Loucy (cell line): ENCODE measurements around the gene PDE8A.

ENCODE experiments used
- H2AFZ ChIP-seq: fragments of 200-600 bp; sonication (generic); 2 replicates; pipeline ENCODE4 v1.6.0; 2016; ENCODE audit warnings: antibody characterized with exemption, mild to moderate bottlenecking, low read length, moderate library complexity
- H3F3A ChIP-seq: fragments of 200-600 bp; 2 replicates; pipeline ENCODE4 v1.6.0; 2016; ENCODE audit warnings: antibody characterized with exemption, low read depth, mild to moderate bottlenecking
- H3K27me3 ChIP-seq: fragments of 200-600 bp; sonication (generic); 2 replicates; pipeline ENCODE4 v1.6.1; 2014; ENCODE audit warnings: low read length, mild to moderate bottlenecking; ENCODE audit not compliant: insufficient read depth, poor library complexity, severe bottlenecking
- H3K36me3 ChIP-seq: fragments of 200-600 bp; sonication (generic); 2 replicates; pipeline ENCODE4 v1.6.1; 2016; ENCODE audit warnings: low read length; ENCODE audit not compliant: insufficient read depth
- H3K4me1 ChIP-seq: fragments of 200-600 bp; sonication (generic); 2 replicates; pipeline ENCODE4 v1.5.1; 2014; ENCODE audit warnings: low read length, mild to moderate bottlenecking; ENCODE audit not compliant: insufficient read depth, poor library complexity, severe bottlenecking
- H3K4me2 ChIP-seq: fragments of 200-600 bp; sonication (generic); 2 replicates; pipeline ENCODE4 v1.6.0; 2014; ENCODE audit warnings: antibody characterized with exemption, low read length, low read depth, mild to moderate bottlenecking; ENCODE audit not compliant: poor library complexity, severe bottlenecking
- H3K4me3 ChIP-seq: fragments of 200-600 bp; sonication (generic); 2 replicates; pipeline ENCODE4 v1.5.1; 2014; ENCODE audit warnings: low read length, mild to moderate bottlenecking, mixed read lengths; ENCODE audit not compliant: poor library complexity, severe bottlenecking
- H3K79me2 ChIP-seq: fragments of 200-600 bp; sonication (generic); 2 replicates; pipeline ENCODE4 v1.6.1; 2014; ENCODE audit warnings: low read length; ENCODE audit not compliant: insufficient read depth
- H3K9ac ChIP-seq: fragments of 200-600 bp; sonication (generic); 2 replicates; pipeline ENCODE4 v1.6.0; 2014; ENCODE audit warnings: mild to moderate bottlenecking, low read depth, low read length, moderate library complexity; ENCODE audit not compliant: poor library complexity, severe bottlenecking
- H3K9me2 ChIP-seq: fragments of 200-600 bp; sonication (generic); replicated peaks from 2 replicates; pipeline ENCODE4 v1.6.1; 2016; ENCODE audit warnings: low read depth, low read length, mixed read lengths
- H3K9me3 ChIP-seq: fragments of 200-600 bp; sonication (generic); 2 replicates; pipeline ENCODE4 v1.6.1; 2014; ENCODE audit warnings: mild to moderate bottlenecking, antibody characterized with exemption, low read length, low read depth; ENCODE audit not compliant: insufficient read depth
- H4K20me1 ChIP-seq: fragments of 200-600 bp; sonication (generic); 2 replicates; pipeline ENCODE4 v1.6.0; 2014; ENCODE audit warnings: antibody characterized with exemption, low read length, mild to moderate bottlenecking; ENCODE audit not compliant: insufficient read depth, poor library complexity, severe bottlenecking
- EZH2phosphoT487 ChIP-seq: fragments of 200-600 bp; IDR thresholded peaks from 2 replicates; pipeline ENCODE4 v1.6.1; 2018; ENCODE audit warnings: antibody characterized with exemption, mild to moderate bottlenecking, moderate library complexity, borderline replicate concordance
- TF ChIP-seq, protein P1 (sequence below): fragments of 200-600 bp; sonication (generic); conservative IDR thresholded peaks from 2 replicates; pipeline ENCODE4 v1.5.1; 2014; ENCODE audit warnings: mild to moderate bottlenecking, antibody characterized with exemption, low read length

The PDE8A gene

DNA sequence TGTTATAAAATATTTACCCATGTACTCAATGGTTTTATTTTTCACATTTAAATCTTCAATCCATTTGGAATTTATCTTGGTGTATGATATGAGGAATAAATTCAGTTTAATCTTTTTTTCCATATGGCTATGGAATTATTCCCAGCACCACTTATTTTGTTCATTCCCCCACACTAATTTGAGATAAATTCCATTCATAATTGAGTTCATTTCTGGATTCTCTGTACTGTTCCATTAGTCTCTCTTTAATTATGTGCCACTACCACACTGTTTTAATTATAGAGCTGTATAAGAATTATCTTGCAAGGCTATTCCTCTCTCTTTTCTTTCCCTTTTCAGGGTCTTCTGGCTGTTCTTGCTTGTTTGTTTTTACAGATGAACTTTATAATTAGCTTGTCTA lies 34.6 kb downstream of the PDE8A start:
- Histone ChIP-seq H3K79me2 (peaks cover 46% of the 10 kb centered on the region), H3K4me2 (no peak overlapping the region), H3K27me3 (no peaks in the 10 kb centered on the region), H4K20me1 (no peaks in the 10 kb centered on the region), H3K9ac (no peak overlapping the region), H3K36me3 (0 out of 2 replicates have a peak, but pooled peaks cover 2% of the 10 kb centered on the region), H3K4me1 (peaks cover 2% of the 10 kb centered on the region), H2AFZ (no peak overlapping the region), H3K9me3 (no peaks in the 10 kb centered on the region), H3K9me2 (no peaks in the 10 kb centered on the region), H3F3A (no peaks in the 10 kb centered on the region), H3K4me3 (no peak overlapping the region)
- no peak for TF ChIP-seq EZH2phosphoT487
- TF ChIP-seq, protein P1, sequence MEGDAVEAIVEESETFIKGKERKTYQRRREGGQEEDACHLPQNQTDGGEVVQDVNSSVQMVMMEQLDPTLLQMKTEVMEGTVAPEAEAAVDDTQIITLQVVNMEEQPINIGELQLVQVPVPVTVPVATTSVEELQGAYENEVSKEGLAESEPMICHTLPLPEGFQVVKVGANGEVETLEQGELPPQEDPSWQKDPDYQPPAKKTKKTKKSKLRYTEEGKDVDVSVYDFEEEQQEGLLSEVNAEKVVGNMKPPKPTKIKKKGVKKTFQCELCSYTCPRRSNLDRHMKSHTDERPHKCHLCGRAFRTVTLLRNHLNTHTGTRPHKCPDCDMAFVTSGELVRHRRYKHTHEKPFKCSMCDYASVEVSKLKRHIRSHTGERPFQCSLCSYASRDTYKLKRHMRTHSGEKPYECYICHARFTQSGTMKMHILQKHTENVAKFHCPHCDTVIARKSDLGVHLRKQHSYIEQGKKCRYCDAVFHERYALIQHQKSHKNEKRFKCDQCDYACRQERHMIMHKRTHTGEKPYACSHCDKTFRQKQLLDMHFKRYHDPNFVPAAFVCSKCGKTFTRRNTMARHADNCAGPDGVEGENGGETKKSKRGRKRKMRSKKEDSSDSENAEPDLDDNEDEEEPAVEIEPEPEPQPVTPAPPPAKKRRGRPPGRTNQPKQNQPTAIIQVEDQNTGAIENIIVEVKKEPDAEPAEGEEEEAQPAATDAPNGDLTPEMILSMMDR, result no peak

DNA sequence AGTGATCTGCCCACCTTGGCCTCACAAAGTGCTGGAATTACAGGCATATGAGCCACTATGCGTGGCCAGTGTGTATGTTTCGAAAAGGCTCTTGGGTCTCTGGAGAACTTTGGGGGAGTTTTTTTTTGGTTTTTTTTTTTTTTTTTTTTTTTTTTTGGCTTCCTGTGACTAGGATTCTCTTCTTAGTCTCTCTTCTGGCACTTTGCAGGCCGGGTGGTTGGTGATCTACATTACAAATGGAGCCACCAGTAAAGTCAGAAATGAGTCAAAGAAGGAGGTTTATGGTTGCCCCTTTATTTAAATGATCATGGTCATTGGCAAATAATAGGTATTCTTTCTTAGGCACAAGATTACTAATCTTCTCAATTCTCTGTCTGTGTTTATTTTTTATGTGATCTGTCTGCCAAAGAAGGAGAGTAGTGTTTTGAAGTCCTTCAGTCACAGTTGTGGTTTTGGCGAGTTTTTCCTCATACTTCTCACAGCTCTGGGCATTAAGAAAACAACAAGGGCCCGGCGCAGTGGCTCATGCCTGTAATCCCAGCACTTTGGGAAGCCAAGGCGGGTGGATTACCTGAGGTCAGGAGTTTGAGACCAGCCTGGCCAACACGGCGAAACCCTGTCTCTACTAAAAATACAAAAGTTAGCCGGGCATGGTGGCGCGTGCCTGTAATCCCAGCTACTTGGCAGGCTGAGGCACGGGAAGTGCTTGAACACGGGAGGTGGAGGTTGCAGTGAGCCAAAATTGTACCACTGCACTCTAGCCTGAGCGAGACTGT lies 38.3 kb downstream of the PDE8A start:
- no peak overlapping the region for H2AFZ ChIP-seq

DNA sequence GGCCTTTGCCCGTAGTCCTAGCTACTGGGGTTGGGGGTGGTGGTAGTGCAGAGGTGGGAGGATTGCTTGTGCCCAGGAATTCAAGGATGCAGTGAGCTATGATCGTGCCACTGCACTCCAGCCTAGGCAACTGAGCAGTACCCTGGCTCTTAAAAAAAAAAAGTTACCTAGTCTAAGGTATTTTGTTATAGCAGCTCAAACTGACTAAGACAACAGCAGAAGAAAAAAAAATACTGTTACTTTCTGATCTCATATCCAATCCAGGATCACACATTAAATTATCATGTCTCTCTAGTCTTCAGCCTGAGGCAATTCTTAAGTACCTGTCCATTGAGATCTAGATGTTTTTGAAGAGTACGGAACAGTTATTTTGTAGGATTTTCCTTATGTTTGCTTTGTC lies 39.8 kb downstream of the PDE8A start:
- no peak overlapping the region for H3K9ac ChIP-seq
- H3K27me3 ChIP-seq, result no peaks in the 10 kb centered on the region
- TF ChIP-seq, protein P1, result no peak
- no peak for TF ChIP-seq EZH2phosphoT487
- peaks cover 18% of the 10 kb centered on the region for H3K4me1 ChIP-seq
- no peaks in the 10 kb centered on the region for H3F3A ChIP-seq
- H3K79me2 ChIP-seq, result peaks cover 52% of the 10 kb centered on the region
- no peak overlapping the region for H3K4me3 ChIP-seq
- no peaks in the 10 kb centered on the region for H3K9me2 ChIP-seq
- H4K20me1 ChIP-seq, result peaks cover 8% of the 10 kb centered on the region
- H3K36me3 ChIP-seq, result no peaks in the 10 kb centered on the region
- H3K9me3 ChIP-seq, result no peaks in the 10 kb centered on the region
- no peak overlapping the region for H2AFZ ChIP-seq
- no peak overlapping the region for H3K4me2 ChIP-seq

More for the DNA sequence above, 38.3 kb downstream of the PDE8A start:
- Histone ChIP-seq H3F3A (no peaks in the 10 kb centered on the region), H3K79me2 (peaks cover 50% of the 10 kb centered on the region), H4K20me1 (peaks cover 6% of the 10 kb centered on the region), H3K4me2 (no peak overlapping the region), H3K9me2 (no peaks in the 10 kb centered on the region), H3K36me3 (no peaks in the 10 kb centered on the region), H3K4me1 (peaks cover 10% of the 10 kb centered on the region), H3K4me3 (no peak overlapping the region), H3K27me3 (no peaks in the 10 kb centered on the region), H3K9ac (no peak overlapping the region), H3K9me3 (no peaks in the 10 kb centered on the region)
- TF ChIP-seq, protein P1, result no peak
- no peak for TF ChIP-seq EZH2phosphoT487
